ENCODE data around the gene LPAR3. TPM values are rescaled to one million over a fixed set of nuclear protein-coding genes. Genes with fewer than 3 reads are reported as not detected.

Gene LPAR3
- polyA plus RNA-seq, 2 of the 4 experiments (the other 2 are of a cell fraction): 0.01 to 0.08 TPM

DNA sequence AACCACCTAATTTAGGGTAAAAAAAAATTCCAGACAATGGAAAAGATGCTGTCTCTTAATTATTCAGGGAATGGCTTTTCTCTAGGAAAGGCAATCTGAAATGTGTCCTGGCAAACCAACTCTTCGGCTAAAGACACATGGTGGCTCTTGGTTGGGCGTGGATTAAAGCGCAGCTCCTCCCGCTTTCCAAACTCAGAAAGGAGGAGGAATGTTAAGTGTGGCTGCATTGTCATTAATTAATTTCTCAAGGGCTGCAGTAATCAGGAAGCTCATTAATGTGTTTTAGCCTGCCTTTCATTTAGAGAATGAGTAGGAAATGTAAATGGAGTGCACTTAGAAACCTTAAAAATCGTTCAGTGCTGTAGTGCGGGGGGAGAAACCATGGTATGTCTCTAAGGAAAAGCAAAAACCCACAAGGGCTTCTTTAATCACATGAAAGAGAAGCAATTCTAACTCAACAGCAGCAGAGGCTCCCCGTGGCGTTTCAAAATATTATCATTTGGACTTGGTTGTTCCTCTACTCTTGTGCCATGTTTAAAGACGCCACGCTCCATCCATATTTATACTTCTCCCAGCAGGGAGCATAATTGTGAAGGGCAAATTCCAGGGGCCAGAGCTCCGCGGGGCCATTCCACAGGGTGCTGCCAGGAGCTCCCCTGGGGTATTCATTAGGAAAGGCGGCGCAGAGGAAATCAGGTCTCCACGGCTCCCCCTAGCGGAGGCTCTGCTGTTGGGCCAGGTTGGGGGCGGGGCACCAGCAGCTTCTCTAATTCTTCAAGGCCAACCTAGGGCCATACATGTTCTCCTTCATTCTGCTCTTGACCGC, 110.8 kb downstream of the LPAR3 start:
- DNase-seq (ENCODE audit: low read depth in 1 of 2, low spot score in 1 of 2) (peak; percentile 72 to 80), ATAC-seq (peak; percentile 97 to 99), FAIRE-seq (no peak)
- Histone ChIP-seq H3K9me3 (no peaks in the 10 kb centered on the region), H3K27ac (peak overlapping the region; percentile 28 to 50; a peak in 1 of 6 replicates), H3K4me3 (peak overlapping the region; percentile 41), H3K4me1 (no peaks in the 10 kb centered on the region), H3K4me2 (peak overlapping the region; percentile 71)
- TF ChIP-seq, protein P1, sequence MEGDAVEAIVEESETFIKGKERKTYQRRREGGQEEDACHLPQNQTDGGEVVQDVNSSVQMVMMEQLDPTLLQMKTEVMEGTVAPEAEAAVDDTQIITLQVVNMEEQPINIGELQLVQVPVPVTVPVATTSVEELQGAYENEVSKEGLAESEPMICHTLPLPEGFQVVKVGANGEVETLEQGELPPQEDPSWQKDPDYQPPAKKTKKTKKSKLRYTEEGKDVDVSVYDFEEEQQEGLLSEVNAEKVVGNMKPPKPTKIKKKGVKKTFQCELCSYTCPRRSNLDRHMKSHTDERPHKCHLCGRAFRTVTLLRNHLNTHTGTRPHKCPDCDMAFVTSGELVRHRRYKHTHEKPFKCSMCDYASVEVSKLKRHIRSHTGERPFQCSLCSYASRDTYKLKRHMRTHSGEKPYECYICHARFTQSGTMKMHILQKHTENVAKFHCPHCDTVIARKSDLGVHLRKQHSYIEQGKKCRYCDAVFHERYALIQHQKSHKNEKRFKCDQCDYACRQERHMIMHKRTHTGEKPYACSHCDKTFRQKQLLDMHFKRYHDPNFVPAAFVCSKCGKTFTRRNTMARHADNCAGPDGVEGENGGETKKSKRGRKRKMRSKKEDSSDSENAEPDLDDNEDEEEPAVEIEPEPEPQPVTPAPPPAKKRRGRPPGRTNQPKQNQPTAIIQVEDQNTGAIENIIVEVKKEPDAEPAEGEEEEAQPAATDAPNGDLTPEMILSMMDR (IDR thresholded peaks at IDR 0.05): peak; percentile 61
- TF ChIP-seq RAD21 (conservative IDR thresholded peaks at IDR 0.05 in 1 of 2, IDR thresholded peaks at IDR 0.05 in 1 of 2) (peak; percentile 40 to 54; a peak in 4 of 5 replicates), KDM1A (IDR thresholded peaks at IDR 0.05; ENCODE audit: low read depth) (no peak), FOSL2 (IDR thresholded peaks at IDR 0.05) (no peak), FOSL2 (CRISPR knock-in tag; IDR thresholded peaks at IDR 0.05) (no peak), JUN (IDR thresholded peaks at IDR 0.05) (no peak), FOSB (CRISPR knock-in tag; IDR thresholded peaks at IDR 0.05) (no peak), SMC3 (IDR thresholded peaks at IDR 0.05) (peak; percentile 58)
- TF ChIP-seq, protein P2, sequence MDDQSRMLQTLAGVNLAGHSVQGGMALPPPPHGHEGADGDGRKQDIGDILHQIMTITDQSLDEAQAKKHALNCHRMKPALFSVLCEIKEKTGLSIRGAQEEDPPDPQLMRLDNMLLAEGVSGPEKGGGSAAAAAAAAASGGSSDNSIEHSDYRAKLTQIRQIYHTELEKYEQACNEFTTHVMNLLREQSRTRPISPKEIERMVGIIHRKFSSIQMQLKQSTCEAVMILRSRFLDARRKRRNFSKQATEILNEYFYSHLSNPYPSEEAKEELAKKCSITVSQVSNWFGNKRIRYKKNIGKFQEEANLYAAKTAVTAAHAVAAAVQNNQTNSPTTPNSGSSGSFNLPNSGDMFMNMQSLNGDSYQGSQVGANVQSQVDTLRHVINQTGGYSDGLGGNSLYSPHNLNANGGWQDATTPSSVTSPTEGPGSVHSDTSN (IDR thresholded peaks at IDR 0.05): no peak
- 24% methylated on average over 17 of the region's 18 CpGs for WGBS (ENCODE audit: missing lambda C conversion rate)
- CTCF ChIA-PET: interaction anchor here (0.6 to 1.7 kb wide), 27 partner anchors 10 to 904 kb away, joined by 3 to 20 read pairs (median 4); partner anchors contain the start of gene LPAR3
- POLR2A ChIA-PET: no interaction called here

DNA sequence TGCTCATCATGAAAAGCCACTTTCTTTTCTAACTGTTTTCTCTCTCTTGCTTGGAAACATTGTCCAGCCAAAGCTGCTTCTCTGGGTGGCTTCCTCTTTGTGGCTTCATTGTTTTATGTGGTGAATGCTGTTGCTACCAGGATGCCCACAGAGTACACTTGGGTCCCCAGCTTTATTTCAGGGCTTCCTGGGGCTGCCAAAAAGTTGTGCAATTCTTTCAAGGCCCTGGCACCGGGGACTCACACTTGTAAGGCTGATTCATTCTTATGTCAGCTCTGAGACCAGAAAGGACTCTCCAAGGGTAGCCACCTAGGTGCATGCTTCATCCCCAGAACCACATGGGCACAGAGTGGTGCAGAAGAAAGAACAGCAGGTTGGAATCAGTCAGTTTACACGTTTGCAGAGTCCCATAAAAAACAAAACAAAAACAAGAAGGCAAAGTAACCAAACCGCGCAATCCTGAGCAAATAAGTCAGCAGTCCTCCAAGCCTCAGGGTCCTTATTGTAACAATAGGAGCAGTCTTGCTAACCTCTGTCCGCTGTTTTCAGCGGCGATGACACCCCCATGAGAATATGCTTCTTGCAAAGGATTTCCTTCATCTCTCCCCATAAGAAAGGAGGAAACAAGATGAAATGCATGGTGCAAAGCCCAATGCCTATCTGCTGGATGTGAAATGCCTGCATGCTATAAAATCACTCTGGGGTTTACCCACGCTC, 112.8 kb downstream of the LPAR3 start:
- DNase-seq (ENCODE audit: low read depth in 1 of 2, low spot score in 1 of 2): no peak
- no peaks in the 10 kb centered on the region for H3K4me1 ChIP-seq
- no peak overlapping the region for H3K4me3 ChIP-seq
- ChIA-PET POLR2A (no interaction called here), CTCF (interaction anchor here (1.0 to 1.6 kb wide), 4 partner anchors 13 to 156 kb away, joined by 3 to 6 read pairs (median 4); no protein-coding TSS in a partner anchor)
- no peak for ATAC-seq
- TF ChIP-seq RFX5 (IDR thresholded peaks at IDR 0.05): no peak
- TF ChIP-seq RARB (CRISPR knock-in tag; IDR thresholded peaks at IDR 0.05): no peak
- TF ChIP-seq HDAC2 (IDR thresholded peaks at IDR 0.05): no peak
- TF ChIP-seq RCOR1 (IDR thresholded peaks at IDR 0.05; ENCODE audit: low read depth, low read length): no peak
- no peak for TF ChIP-seq NR3C1 (IDR thresholded peaks at IDR 0.05)
- TF ChIP-seq, protein P3, sequence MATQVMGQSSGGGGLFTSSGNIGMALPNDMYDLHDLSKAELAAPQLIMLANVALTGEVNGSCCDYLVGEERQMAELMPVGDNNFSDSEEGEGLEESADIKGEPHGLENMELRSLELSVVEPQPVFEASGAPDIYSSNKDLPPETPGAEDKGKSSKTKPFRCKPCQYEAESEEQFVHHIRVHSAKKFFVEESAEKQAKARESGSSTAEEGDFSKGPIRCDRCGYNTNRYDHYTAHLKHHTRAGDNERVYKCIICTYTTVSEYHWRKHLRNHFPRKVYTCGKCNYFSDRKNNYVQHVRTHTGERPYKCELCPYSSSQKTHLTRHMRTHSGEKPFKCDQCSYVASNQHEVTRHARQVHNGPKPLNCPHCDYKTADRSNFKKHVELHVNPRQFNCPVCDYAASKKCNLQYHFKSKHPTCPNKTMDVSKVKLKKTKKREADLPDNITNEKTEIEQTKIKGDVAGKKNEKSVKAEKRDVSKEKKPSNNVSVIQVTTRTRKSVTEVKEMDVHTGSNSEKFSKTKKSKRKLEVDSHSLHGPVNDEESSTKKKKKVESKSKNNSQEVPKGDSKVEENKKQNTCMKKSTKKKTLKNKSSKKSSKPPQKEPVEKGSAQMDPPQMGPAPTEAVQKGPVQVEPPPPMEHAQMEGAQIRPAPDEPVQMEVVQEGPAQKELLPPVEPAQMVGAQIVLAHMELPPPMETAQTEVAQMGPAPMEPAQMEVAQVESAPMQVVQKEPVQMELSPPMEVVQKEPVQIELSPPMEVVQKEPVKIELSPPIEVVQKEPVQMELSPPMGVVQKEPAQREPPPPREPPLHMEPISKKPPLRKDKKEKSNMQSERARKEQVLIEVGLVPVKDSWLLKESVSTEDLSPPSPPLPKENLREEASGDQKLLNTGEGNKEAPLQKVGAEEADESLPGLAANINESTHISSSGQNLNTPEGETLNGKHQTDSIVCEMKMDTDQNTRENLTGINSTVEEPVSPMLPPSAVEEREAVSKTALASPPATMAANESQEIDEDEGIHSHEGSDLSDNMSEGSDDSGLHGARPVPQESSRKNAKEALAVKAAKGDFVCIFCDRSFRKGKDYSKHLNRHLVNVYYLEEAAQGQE (IDR thresholded peaks at IDR 0.05): no peak
- no peak for TF ChIP-seq SMC3 (IDR thresholded peaks at IDR 0.05)
- no peak for TF ChIP-seq TP53 (CRISPR knock-in tag; IDR thresholded peaks at IDR 0.05)
- no peak for TF ChIP-seq NPAS2 (CRISPR knock-in tag; IDR thresholded peaks at IDR 0.05; ENCODE audit: borderline replicate concordance)
- TF ChIP-seq KDM5A (IDR thresholded peaks at IDR 0.05): no peak
- TF ChIP-seq, protein P4, sequence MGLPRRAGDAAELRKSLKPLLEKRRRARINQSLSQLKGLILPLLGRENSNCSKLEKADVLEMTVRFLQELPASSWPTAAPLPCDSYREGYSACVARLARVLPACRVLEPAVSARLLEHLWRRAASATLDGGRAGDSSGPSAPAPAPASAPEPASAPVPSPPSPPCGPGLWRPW (IDR thresholded peaks at IDR 0.05): no peak
- TF ChIP-seq, protein P5, sequence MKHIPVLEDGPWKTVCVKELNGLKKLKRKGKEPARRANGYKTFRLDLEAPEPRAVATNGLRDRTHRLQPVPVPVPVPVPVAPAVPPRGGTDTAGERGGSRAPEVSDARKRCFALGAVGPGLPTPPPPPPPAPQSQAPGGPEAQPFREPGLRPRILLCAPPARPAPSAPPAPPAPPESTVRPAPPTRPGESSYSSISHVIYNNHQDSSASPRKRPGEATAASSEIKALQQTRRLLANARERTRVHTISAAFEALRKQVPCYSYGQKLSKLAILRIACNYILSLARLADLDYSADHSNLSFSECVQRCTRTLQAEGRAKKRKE (CRISPR knock-in tag; IDR thresholded peaks at IDR 0.05; ENCODE audit: low read depth): no peak
- no peak for TF ChIP-seq RNF2 (IDR thresholded peaks at IDR 0.05; ENCODE audit: borderline replicate concordance, low read depth)
- no peak overlapping the region for H3K4me2 ChIP-seq
- no peak for FAIRE-seq
- WGBS (ENCODE audit: missing lambda C conversion rate): 57% methylated on average over 7 of the region's 8 CpGs
- no peak overlapping the region for H3K27ac ChIP-seq
- no peaks in the 10 kb centered on the region for H3K9me3 ChIP-seq
